Coronary artery (tissue), 2 donors: ENCODE data around the gene SETBP1.
A peak's percentile ranks its signal among the peaks of the same experiment; 100 is the strongest.

ENCODE experiments used
- DNase-seq: peaks from one replicate; pipeline ENCODE4 v3.0.0-alpha.2; 2017; ENCODE audit warnings: low spot score
- H3K27ac ChIP-seq, 2 donors: fragments of 200-600 bp; sonication (generic); one replicate each; pipeline ENCODE4 v1.5.1; 2016 to 2019
- H3K4me3 ChIP-seq: fragments of 200-600 bp; sonication (generic); 2 replicates; pipeline ENCODE4 v1.5.1; 2016; ENCODE audit warnings: mild to moderate bottlenecking, moderate library complexity
- TF ChIP-seq, protein P1 (sequence below): fragments of 200-600 bp; sonication (generic); IDR thresholded peaks from one replicate; pipeline ENCODE4 v1.5.1; 2019; ENCODE audit warnings: antibody characterized with exemption

SETBP1 gene

GRCh38 chr18:45106331-45106774 is 425.7 kb downstream of the SETBP1 start:
- no peak for DNase-seq
- Histone ChIP-seq H3K4me3 (no peak overlapping the region), H3K27ac (no peak overlapping the region)
- TF ChIP-seq, protein P1, sequence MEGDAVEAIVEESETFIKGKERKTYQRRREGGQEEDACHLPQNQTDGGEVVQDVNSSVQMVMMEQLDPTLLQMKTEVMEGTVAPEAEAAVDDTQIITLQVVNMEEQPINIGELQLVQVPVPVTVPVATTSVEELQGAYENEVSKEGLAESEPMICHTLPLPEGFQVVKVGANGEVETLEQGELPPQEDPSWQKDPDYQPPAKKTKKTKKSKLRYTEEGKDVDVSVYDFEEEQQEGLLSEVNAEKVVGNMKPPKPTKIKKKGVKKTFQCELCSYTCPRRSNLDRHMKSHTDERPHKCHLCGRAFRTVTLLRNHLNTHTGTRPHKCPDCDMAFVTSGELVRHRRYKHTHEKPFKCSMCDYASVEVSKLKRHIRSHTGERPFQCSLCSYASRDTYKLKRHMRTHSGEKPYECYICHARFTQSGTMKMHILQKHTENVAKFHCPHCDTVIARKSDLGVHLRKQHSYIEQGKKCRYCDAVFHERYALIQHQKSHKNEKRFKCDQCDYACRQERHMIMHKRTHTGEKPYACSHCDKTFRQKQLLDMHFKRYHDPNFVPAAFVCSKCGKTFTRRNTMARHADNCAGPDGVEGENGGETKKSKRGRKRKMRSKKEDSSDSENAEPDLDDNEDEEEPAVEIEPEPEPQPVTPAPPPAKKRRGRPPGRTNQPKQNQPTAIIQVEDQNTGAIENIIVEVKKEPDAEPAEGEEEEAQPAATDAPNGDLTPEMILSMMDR, result no peak

GRCh38 chr18:45107425-45107824 is 426.7 kb downstream of the SETBP1 start:
- no peak for DNase-seq
- TF ChIP-seq, protein P1, result no peak
- Histone ChIP-seq H3K27ac (no peak overlapping the region), H3K4me3 (no peak overlapping the region)

- TF ChIP-seq, protein P1, result no peak
- Histone ChIP-seq H3K4me3 (no peak overlapping the region), H3K27ac (no peak overlapping the region)
- DNase-seq, result no peak
Observed at GRCh38 chr18:45108754-45109153, 428.1 kb downstream of the SETBP1 start.

DNA sequence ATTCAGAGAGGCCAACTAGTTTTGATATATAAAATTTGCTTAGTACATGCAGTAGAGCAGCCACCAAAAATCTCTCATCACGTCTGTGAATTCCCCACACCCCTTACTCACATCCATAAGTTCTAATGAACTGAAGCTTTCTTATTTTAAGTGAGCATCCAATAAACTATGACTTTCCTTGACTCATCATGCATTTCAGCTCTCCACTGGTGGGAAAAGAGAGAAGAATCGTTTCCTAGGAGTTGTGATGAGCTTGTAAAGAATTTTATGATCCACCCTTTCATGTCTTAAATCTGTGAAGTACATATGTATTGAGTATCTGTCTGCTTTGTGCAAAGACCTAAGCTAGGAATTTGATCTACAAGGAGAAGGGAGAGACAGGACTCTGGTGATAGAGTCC is 428.6 kb downstream of the SETBP1 start:
- TF ChIP-seq, protein P1, result no peak
- Histone ChIP-seq H3K4me3 (no peak overlapping the region), H3K27ac (no peak overlapping the region)
- DNase-seq, result no peak

GRCh38 chr18:45109706-45110105 is 429.0 kb downstream of the SETBP1 start:
- DNase-seq, result no peak
- TF ChIP-seq, protein P1, result no peak
- H3K27ac ChIP-seq, result no peak overlapping the region
- H3K4me3 ChIP-seq, result no peak overlapping the region

DNA sequence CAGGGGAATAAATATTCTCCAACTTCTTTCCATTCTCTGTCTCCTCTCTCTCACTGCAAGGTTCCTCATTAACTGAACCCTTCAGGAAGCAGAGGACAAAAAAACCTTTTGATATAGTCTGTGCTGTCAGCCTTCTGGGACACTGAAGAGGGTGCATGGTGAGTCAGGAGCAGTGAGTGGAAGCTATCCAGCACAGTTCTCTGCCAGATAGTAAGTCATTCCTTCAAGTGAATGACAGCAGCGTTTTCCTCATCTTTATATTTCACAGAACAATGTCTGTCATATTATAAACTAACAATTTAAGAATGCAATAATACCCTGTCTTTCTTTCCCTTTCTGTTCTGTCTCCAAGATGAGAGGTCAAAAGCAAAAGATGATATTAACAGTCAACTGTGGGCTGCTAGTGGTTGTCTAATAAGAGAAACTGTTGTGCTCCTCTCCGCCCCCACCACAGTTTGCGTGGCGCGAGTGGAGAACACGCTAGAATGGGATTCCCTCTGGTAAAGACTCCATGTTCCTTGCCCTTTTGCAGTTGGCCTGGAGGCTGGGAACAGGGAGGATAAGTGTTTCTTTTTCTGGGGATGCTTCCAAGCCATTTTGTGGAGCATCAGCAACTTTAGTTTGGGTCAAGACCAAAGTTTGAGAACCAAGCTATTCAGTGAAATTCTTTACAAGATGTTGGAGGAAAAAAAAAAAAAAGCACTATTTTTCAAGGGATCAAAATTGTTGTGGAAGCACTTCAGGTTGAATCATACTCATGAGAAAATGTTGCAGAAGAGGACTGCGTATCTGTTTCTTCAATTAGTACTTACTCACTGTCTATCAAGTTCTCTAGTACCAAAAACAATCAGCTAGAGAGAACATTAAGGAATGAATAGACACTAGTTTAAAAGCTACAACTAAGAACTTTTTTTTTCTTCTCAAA is 430.2 kb downstream of the SETBP1 start:
- Histone ChIP-seq H3K27ac (peak overlapping the region in 1 of 2 donors; percentile 63), H3K4me3 (no peak overlapping the region)
- DNase-seq, result no peak
- TF ChIP-seq, protein P1, result no peak

GRCh38 chr18:45111502-45111848 is 430.8 kb downstream of the SETBP1 start:
- DNase-seq, result no peak
- TF ChIP-seq, protein P1, result no peak
- peak overlapping the region in 1 of 2 donors; percentile 23 for H3K27ac ChIP-seq
- no peak overlapping the region for H3K4me3 ChIP-seq
